ENCODE measurements around the gene KATNB1.
"Not testable (repeated sequence)": the region's sequence is repeated elsewhere in the genome, so short reads cannot be mapped to it uniquely, and the experiment has no call there.

Gene KATNB1

DNA sequence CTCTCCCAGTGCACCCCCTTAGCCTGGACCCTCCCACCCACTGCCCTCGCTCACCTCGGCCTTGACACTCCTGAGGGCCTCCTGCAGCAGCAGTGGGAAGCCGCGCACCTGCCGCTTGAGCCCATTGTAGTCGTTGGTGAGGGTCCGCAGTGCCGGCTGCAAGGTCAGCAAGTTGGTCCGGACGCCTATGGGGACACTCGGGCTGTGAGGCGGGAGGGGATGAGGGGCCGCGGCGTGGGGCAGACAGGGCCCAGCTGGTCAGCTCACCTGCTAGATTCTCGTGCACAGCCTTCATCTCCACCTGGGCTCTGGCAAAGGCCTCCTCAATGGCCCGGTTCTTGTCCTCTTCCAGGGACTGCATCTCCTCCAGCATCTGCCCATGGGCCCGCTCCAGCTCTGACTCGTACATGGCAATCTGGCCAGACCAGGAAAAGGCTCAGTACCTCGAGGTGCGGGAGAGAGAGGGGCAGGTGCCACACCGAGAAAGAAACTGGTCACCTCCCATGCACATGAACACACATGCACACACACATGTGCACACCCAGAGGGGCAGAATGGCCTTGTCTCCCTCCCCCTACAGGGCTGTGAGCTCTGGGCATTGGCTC lies 34.1 kb downstream of the KATNB1 start:
- DNase-seq (ENCODE audit: low read depth in 2 of 3, low spot score in 2 of 3) = no peak

DNA sequence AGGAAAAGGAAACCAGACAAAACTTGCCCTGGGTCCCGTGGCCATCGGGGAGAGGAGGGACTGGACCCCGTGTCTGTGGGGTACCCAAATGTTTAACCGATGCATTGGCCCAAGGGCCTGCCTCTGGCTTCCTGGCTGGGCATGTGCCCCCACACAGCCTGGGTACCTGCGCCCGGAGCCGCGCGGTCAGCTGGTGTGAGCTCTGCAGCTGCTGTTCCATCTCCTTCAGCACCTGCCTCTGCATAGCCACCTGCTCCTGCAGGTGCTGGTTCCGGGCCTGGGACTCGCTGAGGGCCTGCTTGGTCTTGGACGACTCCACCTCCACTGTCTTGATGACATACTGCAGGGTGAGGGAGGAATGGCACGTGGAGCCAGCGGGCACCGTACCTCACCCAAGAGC lies 34.8 kb downstream of the KATNB1 start:
- DNase-seq (ENCODE audit: low read depth in 2 of 3, low spot score in 2 of 3) = no peak

DNA sequence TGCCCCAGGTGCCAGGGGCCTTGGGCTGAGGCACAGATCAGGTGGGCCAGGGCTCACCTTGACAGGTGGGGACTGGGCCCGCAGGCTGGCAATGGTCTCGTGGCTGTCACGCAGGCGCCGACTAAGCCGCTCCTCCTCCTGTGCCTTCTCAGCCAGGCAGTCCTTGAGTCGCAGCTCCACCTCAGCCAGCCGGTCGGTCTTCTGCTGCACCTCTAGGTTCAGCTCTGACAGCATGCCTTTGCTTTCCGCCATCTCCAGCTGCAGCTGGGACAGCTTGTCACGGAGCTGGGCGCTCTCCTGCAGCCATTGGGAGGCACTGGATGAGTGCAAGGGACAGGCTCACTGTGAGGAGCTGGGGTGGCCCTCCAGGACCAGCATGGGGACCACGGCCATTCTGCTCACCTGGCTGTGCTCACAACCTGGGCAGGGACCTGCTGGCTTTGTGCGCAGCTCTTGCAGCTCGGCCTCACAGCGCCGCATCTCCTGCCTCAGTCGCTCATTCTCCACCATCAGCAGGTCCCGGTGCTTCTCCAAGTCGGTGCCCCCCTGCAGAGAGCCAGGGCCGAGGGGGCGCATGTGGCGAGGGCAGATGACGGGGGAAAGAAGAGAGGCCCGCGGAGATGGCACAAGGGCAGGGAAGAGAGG lies 35.7 kb downstream of the KATNB1 start:
- no peak for DNase-seq (ENCODE audit: low read depth in 2 of 3, low spot score in 2 of 3)

DNA sequence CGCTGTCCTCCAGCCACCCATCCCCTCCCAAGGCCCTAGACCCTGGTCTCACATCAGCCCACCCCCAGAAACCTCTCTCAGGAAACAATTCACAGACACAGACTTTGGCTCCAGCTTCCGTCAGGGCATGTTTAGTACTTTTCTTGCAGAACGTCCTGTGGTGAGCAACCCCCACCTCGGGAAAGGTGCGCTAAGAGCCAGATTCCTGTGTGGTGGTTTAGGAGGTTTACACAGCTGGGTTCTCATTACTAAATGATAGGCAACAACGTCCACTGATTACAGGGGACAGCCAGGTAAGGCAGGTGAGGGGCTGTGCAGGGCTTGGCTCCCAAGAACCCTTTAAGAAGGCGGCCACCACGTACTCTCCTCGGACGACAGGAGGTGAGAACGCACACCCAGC lies 37.4 kb downstream of the KATNB1 start:
- DNase-seq (ENCODE audit: low read depth in 2 of 3, low spot score in 2 of 3) = no peak

DNA sequence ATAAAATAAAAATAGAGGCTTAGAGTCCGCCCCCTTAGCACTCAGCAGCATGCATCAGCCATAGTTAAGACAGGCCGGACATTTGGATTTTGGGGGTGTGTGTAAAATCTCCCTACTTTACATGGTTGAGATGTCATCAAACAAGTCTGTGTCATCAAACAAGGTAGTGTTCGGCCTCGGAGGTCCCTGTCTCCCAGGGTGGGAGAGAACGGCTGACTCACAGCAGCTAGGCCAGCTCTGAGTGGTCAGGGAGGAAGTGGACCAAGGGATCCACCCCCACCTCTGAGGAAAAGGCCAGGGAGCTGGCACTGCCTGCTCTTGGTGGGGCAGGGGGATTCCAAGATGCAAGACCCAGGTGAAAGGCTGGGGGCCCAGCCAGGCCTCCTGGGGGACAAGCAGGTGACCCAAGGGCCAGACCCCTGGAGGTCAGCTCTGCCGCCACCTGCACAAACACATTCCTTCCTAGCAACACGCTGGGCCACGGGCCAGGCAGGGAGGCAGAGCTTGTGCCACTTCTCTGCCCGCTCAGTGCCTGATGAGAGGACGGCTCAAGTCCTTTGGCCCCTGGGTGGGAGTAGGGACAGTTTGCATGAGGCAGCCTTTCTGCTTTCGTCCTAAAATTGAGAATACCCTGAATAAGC lies 38.2 kb downstream of the KATNB1 start:
- DNase-seq (ENCODE audit: low read depth in 2 of 3, low spot score in 2 of 3) = no peak

DNA sequence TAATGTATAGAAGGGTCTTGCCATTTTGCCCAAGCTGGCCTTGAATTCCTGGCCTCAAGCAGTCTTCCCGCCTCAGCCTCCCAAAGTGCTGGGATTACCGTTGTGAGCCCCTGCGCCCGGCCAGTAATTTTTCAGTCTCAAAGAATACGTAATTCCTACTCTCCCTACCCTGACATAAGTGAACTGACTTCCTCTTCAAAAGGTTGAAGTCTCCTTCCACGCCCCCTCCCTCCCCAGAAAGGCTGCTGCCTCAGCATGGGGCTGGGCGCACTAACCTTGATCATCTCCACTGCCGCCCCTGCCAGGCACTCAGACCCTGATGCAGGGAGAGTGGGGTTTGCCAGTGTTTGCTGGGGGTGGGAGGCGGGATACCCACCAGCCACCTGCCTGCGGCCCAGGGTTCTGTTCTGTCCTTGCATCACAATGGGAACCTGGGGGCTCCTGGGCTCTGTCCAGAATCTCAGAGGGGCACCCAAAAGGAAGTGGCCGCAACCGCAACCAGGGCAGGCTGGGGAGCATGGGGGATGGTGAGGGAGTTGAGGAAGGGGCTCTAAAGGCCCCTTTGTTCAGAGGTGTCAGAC lies 39.2 kb downstream of the KATNB1 start:
- no peak for DNase-seq (ENCODE audit: low read depth in 2 of 3, low spot score in 2 of 3)

DNA sequence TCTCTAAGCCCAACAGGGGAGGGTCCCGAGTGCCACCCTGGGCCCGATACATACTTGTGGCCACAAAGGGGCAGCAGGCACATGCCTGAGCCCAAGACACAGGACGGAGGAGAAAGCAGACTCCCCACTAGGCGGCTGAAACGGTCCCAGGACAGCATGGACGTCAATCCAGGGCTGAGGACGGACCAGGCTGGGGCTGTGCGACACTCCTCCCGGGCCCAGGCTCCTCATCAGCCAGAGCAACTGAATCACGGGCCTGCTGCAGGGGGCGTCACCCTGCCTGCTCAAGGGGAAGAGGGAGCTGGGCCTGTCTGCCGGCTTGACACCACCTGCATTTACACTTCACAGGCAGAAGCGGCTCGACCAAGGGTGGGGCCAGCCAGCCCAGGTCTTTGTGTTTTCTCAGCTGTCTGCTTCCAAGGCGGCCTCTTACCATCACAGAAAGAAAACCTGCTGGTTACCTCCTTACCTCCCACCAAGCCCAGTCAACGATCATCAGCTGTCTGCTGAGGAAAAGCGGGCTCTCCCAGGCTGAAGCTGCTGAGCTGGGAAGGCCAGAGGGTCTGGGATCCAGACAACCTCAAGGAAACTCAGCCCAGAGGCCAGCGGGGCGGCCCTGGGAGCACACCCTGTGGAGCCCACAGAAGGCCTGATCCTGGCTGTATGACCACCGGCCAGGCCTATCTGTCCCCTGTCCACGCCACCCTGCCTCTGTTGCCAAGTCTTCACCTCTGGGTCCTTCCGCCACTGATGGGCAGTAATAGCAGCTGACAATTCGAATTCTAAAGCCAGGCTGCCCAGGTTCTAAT lies 40.3 kb downstream of the KATNB1 start:
- DNase-seq (ENCODE audit: low read depth in 2 of 3, low spot score in 2 of 3) = no peak

DNA sequence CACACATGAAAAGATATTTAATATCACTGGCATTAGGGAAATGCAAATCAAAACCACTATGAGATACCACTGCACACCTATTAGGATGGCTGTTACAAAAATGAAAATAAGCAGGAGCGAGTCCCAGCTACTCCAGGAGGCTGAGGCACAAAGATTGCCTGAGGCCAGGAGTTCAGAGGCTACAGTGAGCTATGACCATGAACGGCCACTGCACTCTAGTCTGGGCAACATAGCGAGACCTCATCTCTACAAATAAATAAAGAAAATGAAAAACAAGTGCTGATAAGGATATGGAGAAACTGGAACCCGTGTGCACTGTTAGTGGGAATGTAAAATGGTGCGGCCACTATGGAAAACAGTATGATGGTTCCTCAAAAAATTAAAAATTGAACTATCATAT lies 43.1 kb downstream of the KATNB1 start:
- no peak for DNase-seq (ENCODE audit: low read depth in 2 of 3, low spot score in 2 of 3)

DNA sequence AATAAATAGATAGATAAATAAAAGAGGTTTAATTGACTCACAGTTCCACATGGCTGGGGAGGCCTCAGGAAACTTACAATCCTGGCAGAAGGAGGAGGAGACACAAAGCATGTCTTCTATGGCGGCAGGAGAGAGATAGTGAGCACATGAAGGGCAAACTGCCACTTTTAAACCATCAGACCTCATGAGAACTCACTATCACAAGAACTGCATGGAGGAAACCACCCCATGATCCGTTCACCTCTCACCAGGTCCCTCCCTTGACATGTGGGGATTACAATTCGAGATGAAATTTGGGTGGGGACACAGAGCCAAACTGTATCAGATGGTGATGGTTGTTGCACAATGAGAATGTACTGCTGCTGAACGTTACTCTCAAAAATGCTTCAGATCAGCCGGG lies 44.3 kb downstream of the KATNB1 start:
- not testable (repeated sequence) for DNase-seq (ENCODE audit: low read depth in 2 of 3, low spot score in 2 of 3)

DNA sequence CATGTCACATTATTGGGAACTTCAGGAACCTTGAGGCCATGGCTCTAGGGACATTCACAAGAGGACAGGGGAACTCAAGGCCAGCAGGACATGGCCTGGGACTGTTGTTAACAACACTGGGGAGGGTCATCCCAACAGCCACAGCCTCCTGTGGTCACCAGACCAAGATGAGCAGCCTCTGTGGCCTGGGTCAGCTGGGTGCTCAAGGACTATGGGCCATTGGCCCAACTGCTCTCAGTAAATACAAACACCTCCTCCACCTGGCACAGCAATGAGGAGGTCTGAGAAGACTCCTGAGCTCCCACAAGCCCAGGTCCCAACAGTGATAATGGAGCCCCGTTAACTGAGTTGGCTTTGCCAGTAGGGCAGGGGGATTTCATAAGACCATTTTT lies 45.8 kb downstream of the KATNB1 start:
- no peak for DNase-seq (ENCODE audit: low read depth in 2 of 3, low spot score in 2 of 3)

DNA sequence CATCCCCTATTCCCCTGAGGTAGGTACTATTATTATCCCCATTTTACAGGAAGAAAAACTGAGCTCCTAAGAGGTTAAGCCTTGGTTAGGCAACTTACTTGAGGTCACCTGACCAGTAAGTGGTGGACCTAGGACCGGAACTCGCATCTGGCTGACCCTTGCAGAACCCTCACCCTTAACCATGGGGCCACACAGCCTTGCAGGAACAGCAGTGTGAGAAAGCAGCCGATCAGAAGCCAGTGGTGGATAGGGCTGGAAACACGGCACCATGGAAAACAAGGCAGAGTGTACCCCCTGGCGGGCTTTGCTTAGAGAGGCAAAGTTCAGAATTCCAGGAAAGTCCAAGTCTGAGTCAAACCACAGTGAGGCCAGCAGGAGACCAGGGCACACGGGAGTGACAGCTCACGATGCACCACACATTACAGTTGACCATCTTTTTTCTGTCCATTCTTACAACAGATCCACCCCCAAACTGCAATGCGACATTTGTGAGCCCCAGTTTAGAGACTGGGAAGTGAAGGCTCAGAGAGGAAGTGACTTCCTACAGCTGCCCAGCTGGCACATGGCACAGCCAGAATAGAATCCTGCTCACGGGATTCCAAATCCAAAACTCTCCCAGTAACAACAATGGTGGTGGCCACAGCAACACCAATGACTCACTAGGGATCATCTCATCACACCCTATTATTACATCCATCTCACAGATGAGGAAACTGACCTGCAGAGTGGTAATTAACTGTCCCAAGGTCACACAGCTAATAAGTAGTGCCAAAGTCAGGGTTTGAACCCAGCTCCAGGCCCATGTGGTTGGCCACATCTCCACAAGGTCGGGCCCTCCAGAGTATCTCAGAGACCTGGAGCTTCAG lies 46.4 kb downstream of the KATNB1 start:
- DNase-seq (ENCODE audit: low read depth in 2 of 3, low spot score in 2 of 3) = no peak

DNA sequence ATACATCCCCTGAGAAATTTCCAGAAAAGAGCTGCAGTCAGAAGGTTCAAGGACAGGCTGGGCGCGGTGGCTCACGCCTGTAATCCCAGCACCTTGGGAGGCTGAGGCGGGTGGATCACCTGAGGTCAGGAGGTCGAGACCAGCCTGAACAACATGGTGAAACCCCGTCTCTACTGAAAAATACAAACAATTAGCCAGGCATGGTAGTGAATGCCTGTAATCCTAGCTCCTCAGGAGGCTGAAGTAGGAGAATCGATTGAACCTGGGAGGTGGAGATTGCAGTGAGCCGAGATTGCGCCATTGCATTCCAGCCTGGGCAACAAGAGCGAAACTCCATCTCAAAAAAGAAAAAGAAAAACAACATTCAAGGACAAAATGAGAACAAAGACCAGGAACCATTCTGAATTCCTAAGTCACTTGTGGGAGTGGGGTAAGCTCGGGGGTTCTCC lies 47.1 kb downstream of the KATNB1 start:
- DNase-seq (ENCODE audit: low read depth in 2 of 3, low spot score in 2 of 3) = not testable (repeated sequence)

DNA sequence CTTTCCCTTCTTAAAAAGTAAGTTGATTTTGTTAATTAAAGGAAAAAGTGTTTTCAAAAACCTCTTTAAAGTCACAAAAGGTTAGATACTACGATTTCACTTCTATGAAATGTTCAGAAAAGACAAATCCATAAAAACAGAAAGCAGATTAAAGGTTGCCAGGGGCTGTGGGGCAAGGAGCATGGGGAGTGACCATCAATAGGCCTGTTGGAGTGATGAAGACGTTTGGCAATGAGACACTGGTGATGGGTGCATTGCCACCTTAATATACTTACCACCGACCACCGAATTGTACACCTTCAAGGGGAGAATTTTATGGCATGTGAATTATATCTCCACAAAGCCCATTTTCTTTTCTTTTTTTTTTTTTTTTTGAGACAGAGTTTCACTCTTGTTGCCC lies 47.5 kb downstream of the KATNB1 start:
- no peak for DNase-seq (ENCODE audit: low read depth in 2 of 3, low spot score in 2 of 3)

DNA sequence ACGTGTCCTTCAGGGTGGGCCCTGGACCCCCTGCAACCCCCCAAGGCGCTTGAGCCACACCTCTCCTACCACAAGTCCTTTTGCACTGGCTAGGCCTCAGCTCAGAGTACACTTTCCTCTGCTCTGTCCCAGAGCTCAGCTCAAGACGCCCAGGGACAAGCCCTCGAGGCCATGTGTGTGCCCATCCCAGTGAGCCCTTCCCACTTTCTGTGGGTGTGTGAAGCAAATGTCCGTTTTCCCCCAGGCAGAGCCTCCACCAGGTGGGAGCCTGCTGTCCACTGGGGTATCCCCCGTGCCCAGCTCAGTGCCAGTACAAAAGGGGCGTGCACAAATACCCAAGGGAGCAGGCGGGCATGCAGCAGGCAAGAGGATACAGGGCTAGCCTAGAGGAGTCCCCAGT lies 48.3 kb downstream of the KATNB1 start:
- no peak for DNase-seq (ENCODE audit: low read depth in 2 of 3, low spot score in 2 of 3)

DNA sequence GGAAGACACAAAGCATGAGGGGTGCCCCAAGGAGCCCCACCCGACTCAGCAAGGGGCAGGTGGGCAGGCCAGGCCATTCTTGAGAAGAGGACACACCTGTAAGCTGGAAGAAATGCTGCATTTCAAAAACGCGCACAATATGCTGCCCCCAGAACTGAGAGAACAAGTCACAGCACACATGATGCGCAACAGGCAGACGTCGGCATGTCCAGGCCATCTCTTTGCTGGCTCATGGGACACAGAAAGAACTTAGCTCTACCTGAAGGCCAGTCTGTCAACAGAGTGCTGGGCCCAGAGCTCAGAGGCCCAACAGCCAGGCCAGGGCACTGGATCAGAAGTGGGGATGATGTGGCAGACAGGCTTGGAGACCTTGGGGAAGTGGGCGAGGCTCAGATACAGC lies 48.8 kb downstream of the KATNB1 start:
- DNase-seq (ENCODE audit: low read depth in 2 of 3, low spot score in 2 of 3) = no peak

DNA sequence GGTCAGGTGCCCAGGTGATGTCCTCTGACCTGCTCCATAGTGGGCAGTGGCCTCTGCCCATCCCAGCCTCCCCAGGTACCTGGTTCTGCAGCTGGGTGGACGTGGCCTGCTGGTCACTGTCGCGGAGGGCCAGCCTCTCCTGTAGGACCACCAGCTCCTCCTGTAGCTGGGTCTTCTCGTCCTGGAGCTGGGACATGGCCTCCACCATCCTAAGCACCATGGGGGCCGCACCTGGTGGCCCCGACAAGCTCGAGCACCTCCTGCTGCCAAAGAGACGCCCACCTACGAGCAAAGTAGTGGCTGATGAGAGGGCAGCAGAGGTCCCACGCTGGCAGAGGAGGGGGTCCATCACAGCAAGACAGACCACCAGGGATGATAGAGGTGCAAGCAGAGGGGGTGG lies 49.8 kb downstream of the KATNB1 start:
- DNase-seq (ENCODE audit: low read depth in 2 of 3, low spot score in 2 of 3) = no peak

DNA sequence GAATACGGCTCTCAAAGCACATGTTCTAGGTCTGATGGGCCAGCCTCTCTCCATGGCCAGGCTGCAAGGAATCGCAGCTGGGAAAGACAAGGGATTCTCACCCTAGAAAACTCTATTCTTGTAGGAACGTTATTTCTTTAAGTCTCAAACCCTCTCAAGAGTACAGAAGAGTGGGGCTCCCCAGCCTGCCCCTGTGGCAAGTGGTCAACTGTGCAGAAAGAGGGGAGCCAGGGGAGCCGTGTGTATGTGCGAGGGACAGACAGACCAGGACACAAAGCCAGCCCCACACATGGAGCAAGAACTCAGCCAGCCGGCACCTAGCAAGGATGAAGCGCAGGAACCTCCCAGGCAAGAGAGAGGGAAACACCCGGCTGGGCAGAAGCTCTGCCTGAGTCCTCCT lies 50.4 kb downstream of the KATNB1 start:
- no peak for DNase-seq (ENCODE audit: low read depth in 2 of 3, low spot score in 2 of 3)

DNA sequence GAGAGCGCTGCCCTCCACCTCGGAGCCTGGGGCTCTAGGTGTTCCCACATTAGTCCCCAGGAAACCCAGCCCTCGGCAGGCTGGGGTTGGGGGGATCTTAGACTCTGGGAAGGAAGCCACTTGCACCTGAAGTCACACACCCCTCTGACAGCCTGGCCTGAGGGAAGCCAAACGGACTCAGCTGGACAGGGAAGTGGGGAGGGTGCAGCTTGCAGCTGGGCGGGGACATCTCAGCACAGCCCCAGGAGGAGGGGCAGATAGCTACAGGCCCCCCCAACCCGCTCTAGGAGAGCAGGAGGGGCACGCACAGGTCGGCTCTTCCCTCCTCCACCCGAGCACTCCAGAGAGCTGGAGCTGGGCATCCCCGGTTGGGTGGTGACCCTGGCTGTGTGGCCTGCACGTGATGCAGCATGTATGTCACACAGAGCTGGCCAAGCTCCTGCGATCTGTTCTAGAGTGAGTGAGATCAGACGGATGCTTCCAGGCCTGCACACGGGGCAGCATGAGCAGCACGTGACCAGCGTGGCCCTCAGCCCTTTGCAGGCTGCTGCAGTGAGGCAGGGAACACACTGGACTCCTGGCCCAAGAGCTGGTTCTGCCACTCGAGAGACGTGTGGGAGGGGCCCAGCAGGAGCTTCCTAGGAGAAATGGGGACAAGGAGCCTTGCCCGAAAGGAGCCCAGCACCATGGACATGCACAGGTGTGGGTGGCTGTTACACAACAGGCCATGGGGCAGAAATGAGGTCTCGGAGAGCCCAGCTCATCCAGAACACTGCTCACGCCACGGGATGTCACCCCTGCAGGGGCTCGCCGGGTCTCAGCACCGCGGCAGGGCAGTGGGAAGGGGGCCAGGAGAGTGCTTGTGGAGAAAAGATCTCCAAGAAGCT lies 51.3 kb downstream of the KATNB1 start:
- DNase-seq (ENCODE audit: low read depth in 2 of 3, low spot score in 2 of 3) = no peak

DNA sequence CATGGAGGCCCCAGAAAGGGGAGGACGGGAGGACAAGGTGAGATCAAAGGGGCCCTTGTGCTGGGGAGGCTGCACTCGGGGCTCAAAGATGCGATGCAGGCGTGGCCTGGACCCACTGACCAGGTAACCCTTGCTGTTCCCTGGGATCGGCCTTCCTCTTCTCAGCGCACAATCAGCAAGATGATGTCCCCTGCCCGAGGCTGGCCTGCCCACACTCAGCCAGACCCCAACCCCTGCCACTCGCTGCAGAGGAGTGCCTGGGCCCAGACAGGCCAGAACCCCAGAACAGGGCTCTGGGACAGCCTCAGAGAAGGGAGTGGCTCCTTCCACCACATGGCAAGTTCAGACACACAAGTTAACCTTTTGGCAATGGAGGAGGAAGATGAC lies 51.9 kb downstream of the KATNB1 start:
- DNase-seq (ENCODE audit: low read depth in 2 of 3, low spot score in 2 of 3) = no peak
